Right lobe of liver (tissue), 6 donors: ENCODE results near the gene ARHGAP15. TPM values are rescaled to one million over a fixed set of nuclear protein-coding genes. Genes with fewer than 3 reads are reported as not detected.

Experiments
- ATAC-seq, 4 donors: fragments of 200-7000 bp; cut with Tn5 transposase; one replicate each; pipeline ENCODE4 v1.9.1; 2020; ENCODE audit warnings: mild to moderate bottlenecking in 4 of 4, moderate library complexity in 4 of 4
- DNase-seq, 3 donors: peaks; one replicate each; pipeline ENCODE4 v3.0.0-alpha.2; 2020
- H3K27ac ChIP-seq, 3 donors: fragments of 200-600 bp; one replicate each; pipeline ENCODE4 v1.8.0; 2022
- H3K27me3 ChIP-seq, 2 donors: fragments of 200-600 bp; one replicate each; pipeline ENCODE4 v1.8.0; 2022
- H3K36me3 ChIP-seq, 4 donors: fragments of 200-600 bp; sonication (generic) in 1 of 4; one replicate each; pipeline versions ENCODE4 v1.5.1 to v1.8.0; 2017 to 2022; ENCODE audit warnings: control low read depth in 1 of 4
- H3K4me1 ChIP-seq, 4 donors: fragments of 200-600 bp; sonication (generic) in 1 of 4; one replicate each; pipeline versions ENCODE4 v1.5.1 to v1.8.0; 2017 to 2022; ENCODE audit warnings: control low read depth in 1 of 4
- H3K4me3 ChIP-seq, 3 donors: fragments of 200-600 bp; one replicate each; pipeline ENCODE4 v1.8.0; 2022
- H3K9me3 ChIP-seq, 4 donors: fragments of 200-600 bp; sonication (generic) in 1 of 4; one replicate each; pipeline versions ENCODE4 v1.5.1 to v1.8.0; 2017 to 2022; ENCODE audit warnings: control low read depth in 1 of 4
- POLR2A ChIP-seq: fragments of 450-650 bp; IDR thresholded peaks from one replicate; pipeline ENCODE4 v1.6.1; 2017; ENCODE audit warnings: antibody characterized with exemption, mild to moderate bottlenecking
- WGBS: methylation state at CpG from one replicate; pipeline ENCODE4 v1.1.6; 2018; ENCODE audit warnings: low coverage, low lambda C conversion rate; ENCODE audit not compliant: insufficient coverage; ENCODE audit errors: missing lambda C conversion rate; 5-methylcytosine and 5-hydroxymethylcytosine counted together
- intact Hi-C, 2 donors: fragments of 100-400 bp; cut with DNase I; formaldehyde crosslinking; loops; one replicate each; pipeline versions ENCODE4 v1.11.2 to v1.14.1; 2022
- total RNA-seq, 6 experiments: library from RNA; depleted of rRNA in 2 of 6; stranded (reverse); fragments of >200 nt in 2 of 6; fragmentation: NEBNext Ultra II Directional in 3 of 6; extraction: Animal tissue kit (Norgen Biotek cat#: 25700) in 3 of 6; gene quantifications; one replicate each; pipeline versions ENCODE4 v1.1.0 to v1.2.4, GENCODE V29; 2016 to 2023
- TF ChIP-seq, protein P1 (sequence below), 4 donors: fragments of 200-600 bp in 3 of 4; fragments of 450-650 bp in 1 of 4; IDR thresholded peaks; one replicate each; pipeline versions ENCODE4 v1.5.1 to v1.8.0; 2016 to 2022; ENCODE audit warnings: antibody characterized with exemption in 4 of 4, mild to moderate bottlenecking in 2 of 4
- donor health status: DM: no; HTN: yes; CAD: no.
- donor health status: DM: no; HTN: no; CAD: no.
- donor health status: DM: no; HTN: no; CAD: no.
- donor health status: DM: no; HTN: yes; CAD: no.
- donor health status: DM: no; HTN: yes; CAD: no.

Gene ARHGAP15
- total RNA-seq, 6 experiments from 2014 or later = 3.3 to 8.2 (median 6.6) TPM

DNA sequence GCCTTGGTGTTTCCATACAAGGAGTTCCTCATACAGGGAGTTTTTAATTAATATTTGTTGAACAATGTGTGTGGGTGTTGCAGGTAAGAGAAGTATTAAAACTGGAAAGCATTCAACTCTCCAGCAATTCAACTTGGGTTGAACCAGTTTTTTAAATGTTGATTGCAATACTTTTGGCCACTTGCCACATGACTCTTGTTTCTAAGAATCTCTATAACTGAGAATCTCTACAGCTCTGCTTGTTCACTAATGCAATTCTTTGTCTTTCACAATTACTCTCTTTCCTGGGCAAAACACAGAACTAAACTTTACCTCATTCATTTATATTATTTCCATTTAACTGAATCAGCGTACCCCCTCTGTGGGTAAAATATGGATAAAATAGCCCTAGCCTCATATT, 429.4 kb downstream of the ARHGAP15 start:
- Histone ChIP-seq H3K9me3 (no peaks in the 10 kb centered on the region), H3K4me3 (no peak overlapping the region), H3K36me3 (no peaks in the 10 kb centered on the region), H3K27me3 (no peaks in the 10 kb centered on the region), H3K4me1 (no peaks in the 10 kb centered on the region), H3K27ac (no peak overlapping the region)
- DNase-seq (no peak), ATAC-seq (no peak)
- TF ChIP-seq POLR2A = no peak
- TF ChIP-seq, protein P1, sequence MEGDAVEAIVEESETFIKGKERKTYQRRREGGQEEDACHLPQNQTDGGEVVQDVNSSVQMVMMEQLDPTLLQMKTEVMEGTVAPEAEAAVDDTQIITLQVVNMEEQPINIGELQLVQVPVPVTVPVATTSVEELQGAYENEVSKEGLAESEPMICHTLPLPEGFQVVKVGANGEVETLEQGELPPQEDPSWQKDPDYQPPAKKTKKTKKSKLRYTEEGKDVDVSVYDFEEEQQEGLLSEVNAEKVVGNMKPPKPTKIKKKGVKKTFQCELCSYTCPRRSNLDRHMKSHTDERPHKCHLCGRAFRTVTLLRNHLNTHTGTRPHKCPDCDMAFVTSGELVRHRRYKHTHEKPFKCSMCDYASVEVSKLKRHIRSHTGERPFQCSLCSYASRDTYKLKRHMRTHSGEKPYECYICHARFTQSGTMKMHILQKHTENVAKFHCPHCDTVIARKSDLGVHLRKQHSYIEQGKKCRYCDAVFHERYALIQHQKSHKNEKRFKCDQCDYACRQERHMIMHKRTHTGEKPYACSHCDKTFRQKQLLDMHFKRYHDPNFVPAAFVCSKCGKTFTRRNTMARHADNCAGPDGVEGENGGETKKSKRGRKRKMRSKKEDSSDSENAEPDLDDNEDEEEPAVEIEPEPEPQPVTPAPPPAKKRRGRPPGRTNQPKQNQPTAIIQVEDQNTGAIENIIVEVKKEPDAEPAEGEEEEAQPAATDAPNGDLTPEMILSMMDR (IDR thresholded peaks at IDR 0.05) = no peak
- intact Hi-C loops = no loop called here
- WGBS = 75% methylated on average over 1 of the region's 1 CpG

DNA sequence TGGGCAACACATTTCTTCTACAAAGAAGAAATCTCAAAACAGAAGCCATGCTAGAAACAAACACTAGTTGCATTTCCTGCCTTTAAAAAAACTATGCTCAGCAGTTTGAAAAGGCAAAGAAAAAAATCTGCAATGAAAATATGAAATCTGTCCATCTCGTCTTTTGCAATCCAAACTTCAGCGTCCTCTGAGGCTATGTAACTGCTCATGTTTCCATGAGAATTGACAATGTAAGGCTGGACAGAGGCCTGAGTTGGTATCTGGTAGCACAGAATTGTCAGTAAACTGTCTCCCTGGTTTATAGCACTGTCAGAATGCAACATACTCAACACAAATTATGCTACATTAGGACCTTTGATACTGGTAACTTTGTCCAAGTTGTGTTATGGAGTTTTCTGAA, 429.9 kb downstream of the ARHGAP15 start:
- Histone ChIP-seq H3K27me3 (no peaks in the 10 kb centered on the region), H3K27ac (no peak overlapping the region), H3K9me3 (no peaks in the 10 kb centered on the region), H3K36me3 (no peaks in the 10 kb centered on the region), H3K4me3 (no peak overlapping the region), H3K4me1 (no peaks in the 10 kb centered on the region)
- DNase-seq (no peak), ATAC-seq (no peak)
- intact Hi-C loops = no loop called here
- TF ChIP-seq, protein P1 (IDR thresholded peaks at IDR 0.05) = no peak
- no peak for TF ChIP-seq POLR2A
- 43% methylated on average over 2 of the region's 2 CpGs for WGBS

DNA sequence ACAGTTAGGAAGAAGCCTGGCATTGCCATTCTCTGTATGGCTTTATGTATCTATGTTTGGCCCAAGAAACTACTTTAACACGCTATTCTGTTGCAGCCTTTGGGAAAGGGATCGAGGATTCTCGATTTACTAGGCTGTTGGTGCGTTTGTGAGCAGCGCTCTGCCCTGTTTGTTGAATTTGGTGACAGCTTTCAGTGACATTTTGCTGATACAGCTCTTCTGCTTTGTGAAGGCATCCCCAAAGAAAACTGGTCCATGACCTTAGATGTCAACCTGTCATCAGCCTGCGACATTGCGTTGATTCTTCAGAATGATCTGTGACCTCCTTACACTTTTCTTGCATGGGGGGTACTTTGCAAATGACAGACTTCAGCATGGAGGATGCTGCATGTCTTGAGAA, 431.5 kb downstream of the ARHGAP15 start:
- no peaks in the 10 kb centered on the region for H3K4me1 ChIP-seq
- DNase-seq (no peak), ATAC-seq (no peak)
- no peak overlapping the region for H3K4me3 ChIP-seq
- intact Hi-C loops = no loop called here
- H3K27ac ChIP-seq = no peak overlapping the region
- no peaks in the 10 kb centered on the region for H3K36me3 ChIP-seq
- TF ChIP-seq, protein P1 (IDR thresholded peaks at IDR 0.05) = no peak
- TF ChIP-seq POLR2A = no peak
- no peaks in the 10 kb centered on the region for H3K27me3 ChIP-seq
- no peaks in the 10 kb centered on the region for H3K9me3 ChIP-seq
- 70% methylated on average over 4 of the region's 7 CpGs for WGBS

DNA sequence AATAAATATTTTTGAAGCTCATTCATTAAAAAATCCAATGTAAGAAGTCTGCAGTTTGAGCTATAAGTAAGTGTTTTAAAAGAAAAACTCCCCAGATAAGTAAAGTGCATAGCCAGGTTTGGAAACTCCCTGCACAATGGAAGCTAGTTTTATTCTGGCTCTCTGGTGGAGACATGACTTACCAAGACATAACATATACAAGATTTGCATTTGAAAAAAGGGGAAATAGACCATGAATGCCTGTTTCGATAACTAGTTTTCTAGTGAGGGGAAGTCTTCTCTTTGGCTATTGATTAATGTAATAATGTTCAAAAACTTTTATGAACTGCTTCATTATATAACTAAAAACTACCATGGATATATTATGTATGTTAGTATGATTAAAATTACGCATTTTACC, 435.2 kb downstream of the ARHGAP15 start:
- no peak for ATAC-seq
- WGBS = 89% methylated on average over 2 of the region's 2 CpGs

More for the DNA sequence above, 435.2 kb downstream of the ARHGAP15 start:
- DNase-seq = no peak
- H3K4me3 ChIP-seq = no peak overlapping the region
- H3K4me1 ChIP-seq = no peaks in the 10 kb centered on the region
- H3K36me3 ChIP-seq = no peaks in the 10 kb centered on the region
- no peak overlapping the region for H3K27ac ChIP-seq
- no peaks in the 10 kb centered on the region for H3K9me3 ChIP-seq
- no peaks in the 10 kb centered on the region for H3K27me3 ChIP-seq
- intact Hi-C loops = no loop called here
- TF ChIP-seq, protein P1 (IDR thresholded peaks at IDR 0.05) = no peak
- TF ChIP-seq POLR2A = no peak
